ENCODE measurements around the gene EXOC8.

The EXOC8 gene

DNA sequence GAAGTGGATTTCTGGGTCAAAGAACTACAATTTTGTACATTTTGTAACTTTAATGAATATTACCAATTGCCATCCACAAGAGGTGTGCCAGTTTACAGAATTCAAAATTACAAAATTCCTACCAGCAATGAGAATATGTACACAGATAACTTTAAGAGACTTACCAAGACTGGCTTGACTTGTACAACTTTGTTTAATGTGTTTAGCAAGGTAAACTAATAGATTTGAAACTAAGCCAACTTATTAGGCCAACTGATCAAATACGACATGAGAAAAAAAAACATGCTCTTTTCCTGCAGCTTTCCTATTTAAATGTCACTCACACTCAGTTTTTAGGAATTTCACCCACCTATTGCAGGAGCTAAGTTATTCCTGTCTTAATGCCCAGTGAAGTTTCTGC is 11.4 kb downstream of the EXOC8 start:
- H3K27ac ChIP-seq = no peak overlapping the region
- no peak for TF ChIP-seq ZFX (IDR thresholded peaks at IDR 0.05; ENCODE audit: borderline replicate concordance)
- TF ChIP-seq, protein P1, sequence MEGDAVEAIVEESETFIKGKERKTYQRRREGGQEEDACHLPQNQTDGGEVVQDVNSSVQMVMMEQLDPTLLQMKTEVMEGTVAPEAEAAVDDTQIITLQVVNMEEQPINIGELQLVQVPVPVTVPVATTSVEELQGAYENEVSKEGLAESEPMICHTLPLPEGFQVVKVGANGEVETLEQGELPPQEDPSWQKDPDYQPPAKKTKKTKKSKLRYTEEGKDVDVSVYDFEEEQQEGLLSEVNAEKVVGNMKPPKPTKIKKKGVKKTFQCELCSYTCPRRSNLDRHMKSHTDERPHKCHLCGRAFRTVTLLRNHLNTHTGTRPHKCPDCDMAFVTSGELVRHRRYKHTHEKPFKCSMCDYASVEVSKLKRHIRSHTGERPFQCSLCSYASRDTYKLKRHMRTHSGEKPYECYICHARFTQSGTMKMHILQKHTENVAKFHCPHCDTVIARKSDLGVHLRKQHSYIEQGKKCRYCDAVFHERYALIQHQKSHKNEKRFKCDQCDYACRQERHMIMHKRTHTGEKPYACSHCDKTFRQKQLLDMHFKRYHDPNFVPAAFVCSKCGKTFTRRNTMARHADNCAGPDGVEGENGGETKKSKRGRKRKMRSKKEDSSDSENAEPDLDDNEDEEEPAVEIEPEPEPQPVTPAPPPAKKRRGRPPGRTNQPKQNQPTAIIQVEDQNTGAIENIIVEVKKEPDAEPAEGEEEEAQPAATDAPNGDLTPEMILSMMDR (IDR thresholded peaks at IDR 0.05) = no peak

- no peak overlapping the region for H3K27ac ChIP-seq
- TF ChIP-seq, protein P1 (IDR thresholded peaks at IDR 0.05) = no peak
- TF ChIP-seq ZFX (IDR thresholded peaks at IDR 0.05; ENCODE audit: borderline replicate concordance) = no peak
Measured at GRCh38 chr1:231324660-231325059, 13.0 kb downstream of the EXOC8 start.

DNA sequence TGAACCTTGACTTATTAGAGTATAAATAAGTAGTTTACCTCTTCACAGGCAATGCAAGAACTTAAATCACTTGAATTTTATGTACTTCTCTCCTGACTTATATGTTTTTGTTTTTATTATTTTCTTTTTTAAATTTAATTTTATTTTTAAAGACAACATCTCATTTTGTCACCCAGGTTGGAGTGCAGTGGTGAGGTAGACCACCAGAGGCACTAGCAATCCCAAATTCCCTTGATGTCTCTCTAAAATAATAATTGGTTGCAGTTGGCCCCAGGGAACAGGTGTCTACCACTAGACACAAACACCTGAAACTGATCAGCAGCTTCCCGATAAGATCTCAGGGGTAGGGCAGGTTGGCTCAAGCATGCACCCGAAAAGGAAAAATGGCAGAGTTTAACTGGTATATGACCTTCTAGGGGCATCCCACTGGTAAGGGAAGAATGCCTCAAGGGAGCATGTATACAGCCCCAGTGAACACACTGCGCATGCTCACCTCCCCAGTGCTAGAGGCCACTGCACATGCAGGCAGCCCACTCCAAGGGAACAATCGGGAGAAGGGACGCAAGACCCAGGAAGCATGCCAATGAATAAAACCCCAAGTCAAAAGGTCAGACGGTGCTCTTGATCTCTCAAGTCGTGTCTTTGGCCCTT is 14.6 kb downstream of the EXOC8 start:
- no peak overlapping the region for H3K27ac ChIP-seq
- TF ChIP-seq, protein P1 (IDR thresholded peaks at IDR 0.05) = peak; percentile 37; the same call in 1 of the 2 replicates
- no peak for TF ChIP-seq ZFX (IDR thresholded peaks at IDR 0.05; ENCODE audit: borderline replicate concordance)

- TF ChIP-seq, protein P1 (IDR thresholded peaks at IDR 0.05) = no peak
- no peak for TF ChIP-seq ZFX (IDR thresholded peaks at IDR 0.05; ENCODE audit: borderline replicate concordance)
Measured at GRCh38 chr1:231319080-231319479, 18.6 kb downstream of the EXOC8 start.

DNA sequence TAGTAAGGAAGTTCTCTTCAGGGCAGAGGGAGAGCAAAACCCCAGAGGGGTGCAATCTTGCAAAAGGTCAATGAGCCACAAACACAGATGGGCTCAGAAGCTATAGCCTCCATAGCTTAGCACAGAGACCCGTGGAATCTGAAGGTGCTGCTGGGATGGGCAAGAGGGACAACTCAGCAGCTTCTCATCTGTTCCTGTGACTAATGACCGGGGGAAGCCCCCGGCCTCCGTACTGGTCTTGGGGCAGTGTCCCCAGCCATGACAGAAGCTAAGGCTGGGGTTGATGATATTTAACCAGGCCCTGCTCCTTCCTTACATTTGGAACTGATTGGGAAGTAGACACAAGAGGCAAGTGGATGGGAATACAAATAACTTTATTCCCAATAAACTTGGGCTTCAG is 19.1 kb downstream of the EXOC8 start:
- no peak overlapping the region for H3K27ac ChIP-seq
- TF ChIP-seq ZFX (IDR thresholded peaks at IDR 0.05; ENCODE audit: borderline replicate concordance) = no peak
- TF ChIP-seq, protein P1 (IDR thresholded peaks at IDR 0.05) = no peak

More at GRCh38 chr1:231319080-231319479, 18.6 kb downstream of the EXOC8 start:
- no peak overlapping the region for H3K27ac ChIP-seq

- no peak overlapping the region for H3K27ac ChIP-seq
- no peak for TF ChIP-seq ZFX (IDR thresholded peaks at IDR 0.05; ENCODE audit: borderline replicate concordance)
- TF ChIP-seq, protein P1 (IDR thresholded peaks at IDR 0.05) = no peak
Measured at GRCh38 chr1:231318015-231318355, 19.7 kb downstream of the EXOC8 start.

GRCh38 chr1:231317306-231318014 is 20.2 kb downstream of the EXOC8 start:
- H3K27ac ChIP-seq = no peak overlapping the region
- TF ChIP-seq, protein P1 (IDR thresholded peaks at IDR 0.05) = no peak
- no peak for TF ChIP-seq ZFX (IDR thresholded peaks at IDR 0.05; ENCODE audit: borderline replicate concordance)

Data from 22Rv1 (cell line).